Measurements from ENCODE around the gene IRS2.
A peak's percentile ranks its signal among the peaks of the same experiment; 100 is the strongest.

The IRS2 gene

GRCh38 chr13:109725995-109726637 is 60.3 kb downstream of the IRS2 start:
- no peak for DNase-seq

- no peak for DNase-seq
Observed at GRCh38 chr13:109725297-109725696, 61.1 kb downstream of the IRS2 start.

- no peak for DNase-seq
Observed at GRCh38 chr13:109724603-109725002, 61.8 kb downstream of the IRS2 start.

GRCh38 chr13:109723046-109723445 is 63.3 kb downstream of the IRS2 start:
- DNase-seq, result no peak

GRCh38 chr13:109722068-109722467 is 64.3 kb downstream of the IRS2 start:
- DNase-seq, result no peak

- peak; percentile 65 for DNase-seq
Observed at GRCh38 chr13:109720758-109721184, 65.6 kb downstream of the IRS2 start.

GRCh38 chr13:109719962-109720646 is 66.3 kb downstream of the IRS2 start:
- peak; percentile 74 for DNase-seq

- DNase-seq, result no peak
Observed at GRCh38 chr13:109718726-109719125, 67.7 kb downstream of the IRS2 start.

- no peak for DNase-seq
Observed at GRCh38 chr13:109717686-109718085, 68.7 kb downstream of the IRS2 start.

GRCh38 chr13:109715902-109716301 is 70.5 kb downstream of the IRS2 start:
- DNase-seq, result no peak

GRCh38 chr13:109713681-109714080 is 72.7 kb downstream of the IRS2 start:
- DNase-seq, result no peak

GRCh38 chr13:109712124-109712722 is 74.2 kb downstream of the IRS2 start:
- DNase-seq, result no peak

- DNase-seq, result no peak
Observed at GRCh38 chr13:109707742-109708617, 78.4 kb downstream of the IRS2 start.

GRCh38 chr13:109707044-109707741 is 79.2 kb downstream of the IRS2 start:
- peak; percentile 92 for DNase-seq

- DNase-seq, result no peak
Observed at GRCh38 chr13:109706015-109706715, 80.2 kb downstream of the IRS2 start.

GRCh38 chr13:109704771-109705635 is 81.4 kb downstream of the IRS2 start:
- peak; percentile 52 for DNase-seq

GRCh38 chr13:109703250-109703649 is 83.1 kb downstream of the IRS2 start:
- DNase-seq, result no peak
